Neural progenitor cell (in vitro differentiated cells): ENCODE results near the gene TSPAN19. TPM values are rescaled to one million over a fixed set of nuclear protein-coding genes. Genes with fewer than 3 reads are reported as not detected.

Experiments
- DNase-seq: peaks from one replicate; pipeline ENCODE4 v3.0.0-alpha.2; 2016; ENCODE audit warnings: low spot score
- H2AFZ ChIP-seq: fragments of 200-600 bp; sonication (generic); replicated peaks from 2 replicates; pipeline ENCODE4 v1.6.1; 2016; ENCODE audit warnings: antibody characterized with exemption
- H3F3A ChIP-seq: fragments of 200-600 bp; sonication (generic); 2 replicates; pipeline ENCODE4 v1.6.1; 2016; ENCODE audit warnings: antibody characterized with exemption, low read depth
- H3K27ac ChIP-seq: fragments of 200-600 bp; sonication (generic); 2 replicates; pipeline ENCODE4 v1.5.1; 2016; ENCODE audit warnings: mild to moderate bottlenecking
- H3K27me3 ChIP-seq: fragments of 200-600 bp; sonication (generic); 2 replicates; pipeline ENCODE4 v1.6.1; 2016; ENCODE audit warnings: mild to moderate bottlenecking, moderate library complexity
- H3K36me3 ChIP-seq: fragments of 200-600 bp; sonication (generic); 2 replicates; pipeline ENCODE4 v1.5.1; 2016
- H3K4me1 ChIP-seq: fragments of 200-600 bp; sonication (generic); 2 replicates; pipeline ENCODE4 v1.6.1; 2016; ENCODE audit warnings: mixed run types
- H3K4me2 ChIP-seq: fragments of 200-600 bp; sonication (generic); 2 replicates; pipeline ENCODE4 v1.6.1; 2016
- H3K4me3 ChIP-seq: fragments of 200-600 bp; sonication (generic); 2 replicates; pipeline ENCODE4 v1.5.1; 2016
- H3K79me2 ChIP-seq: fragments of 200-600 bp; sonication (generic); 2 replicates; pipeline ENCODE4 v1.6.1; 2016; ENCODE audit warnings: low read depth
- H3K9ac ChIP-seq: fragments of 200-600 bp; sonication (generic); 2 replicates; pipeline ENCODE4 v1.6.1; 2016
- H3K9me3 ChIP-seq: fragments of 200-600 bp; sonication (generic); 2 replicates; pipeline ENCODE4 v1.5.1; 2016; ENCODE audit warnings: low read depth
- H4K20me1 ChIP-seq: fragments of 200-600 bp; sonication (generic); 2 replicates; pipeline ENCODE4 v1.6.1; 2016; ENCODE audit warnings: low read depth
- H3K27ac Mint-ChIP-seq: 3 replicates; pipeline ENCODE4 v1.8.0; 2021; ENCODE audit warnings: mixed read lengths
- H3K27me3 Mint-ChIP-seq: 2 replicates; pipeline ENCODE4 v1.8.0; 2022; ENCODE audit warnings: low read depth, mild to moderate bottlenecking, inconsistent platforms, moderate library complexity, mixed read lengths; ENCODE audit not compliant: insufficient read depth
- H3K36me3 Mint-ChIP-seq: 3 replicates; pipeline ENCODE4 v1.8.0; 2021; ENCODE audit warnings: mixed read lengths
- H3K4me1 Mint-ChIP-seq: 3 replicates; pipeline ENCODE4 v1.8.0; 2021; ENCODE audit warnings: mixed read lengths
- H3K4me3 Mint-ChIP-seq: 3 replicates; pipeline ENCODE4 v1.8.0; 2021; ENCODE audit warnings: mild to moderate bottlenecking, moderate library complexity, mixed read lengths
- H3K9me3 Mint-ChIP-seq: 3 replicates; pipeline ENCODE4 v1.8.0; 2020; ENCODE audit warnings: mixed read lengths
- EZH2 ChIP-seq: fragments of 200-600 bp; sonication (generic); IDR thresholded peaks from 2 replicates; pipeline ENCODE4 v1.6.1; 2017; ENCODE audit warnings: antibody characterized with exemption, mild to moderate bottlenecking, moderate library complexity
- EZH2phosphoT487 ChIP-seq: fragments of 200-600 bp; sonication (generic); IDR thresholded peaks from 2 replicates; pipeline ENCODE4 v1.6.1; 2017; ENCODE audit warnings: antibody characterized with exemption
- total RNA-seq: library from RNA; depleted of rRNA; stranded (reverse); fragments of >200 nt; gene quantifications from 2 replicates; pipeline ENCODE4 v1.2.3, GENCODE V29; 2015; ENCODE audit warnings: low replicate concordance
- TF ChIP-seq, protein P1 (sequence below): fragments of 200-600 bp; sonication (generic); IDR thresholded peaks from 2 replicates; pipeline ENCODE4 v1.5.1; 2017; ENCODE audit warnings: antibody characterized with exemption, mild to moderate bottlenecking

Gene TSPAN19
- total RNA-seq, 1 donor from 2014 or later: 4.3 TPM

DNA sequence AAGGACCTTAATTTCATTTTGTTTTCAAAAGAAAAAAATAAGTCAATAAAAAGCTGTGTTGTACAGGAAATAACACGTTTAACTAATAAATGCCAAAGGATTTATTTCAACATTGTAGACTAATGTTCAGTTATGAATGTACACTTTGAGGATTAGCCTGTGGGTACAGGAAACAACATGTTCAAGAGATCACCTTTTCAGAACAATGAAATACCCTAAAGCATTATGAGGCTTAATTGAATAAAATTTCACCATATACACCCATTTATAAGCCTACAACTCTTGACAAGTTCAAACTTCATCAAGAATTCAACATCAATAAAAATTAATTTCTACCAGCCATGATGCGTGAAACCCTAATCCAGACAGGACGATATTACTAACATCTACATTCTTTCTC lies 66.9 kb downstream of the TSPAN19 start:
- Histone ChIP-seq H2AFZ (no peak overlapping the region), H3K9me3 (no peaks in the 10 kb centered on the region), H3K4me3 (no peak overlapping the region), H4K20me1 (no peaks in the 10 kb centered on the region), H3K4me2 (no peak overlapping the region), H3K9ac (no peak overlapping the region), H3K79me2 (no peaks in the 10 kb centered on the region), H3K27ac (no peak overlapping the region), H3K4me1 (peaks cover 25% of the 10 kb centered on the region), H3F3A (peaks cover 12% of the 10 kb centered on the region), H3K27me3 (no peaks in the 10 kb centered on the region), H3K36me3 (no peaks in the 10 kb centered on the region)
- peaks cover 27% of the 10 kb centered on the region for H3K4me1 Mint-ChIP-seq
- DNase-seq: no peak
- no peaks in the 10 kb centered on the region for H3K9me3 Mint-ChIP-seq
- TF ChIP-seq, protein P1, sequence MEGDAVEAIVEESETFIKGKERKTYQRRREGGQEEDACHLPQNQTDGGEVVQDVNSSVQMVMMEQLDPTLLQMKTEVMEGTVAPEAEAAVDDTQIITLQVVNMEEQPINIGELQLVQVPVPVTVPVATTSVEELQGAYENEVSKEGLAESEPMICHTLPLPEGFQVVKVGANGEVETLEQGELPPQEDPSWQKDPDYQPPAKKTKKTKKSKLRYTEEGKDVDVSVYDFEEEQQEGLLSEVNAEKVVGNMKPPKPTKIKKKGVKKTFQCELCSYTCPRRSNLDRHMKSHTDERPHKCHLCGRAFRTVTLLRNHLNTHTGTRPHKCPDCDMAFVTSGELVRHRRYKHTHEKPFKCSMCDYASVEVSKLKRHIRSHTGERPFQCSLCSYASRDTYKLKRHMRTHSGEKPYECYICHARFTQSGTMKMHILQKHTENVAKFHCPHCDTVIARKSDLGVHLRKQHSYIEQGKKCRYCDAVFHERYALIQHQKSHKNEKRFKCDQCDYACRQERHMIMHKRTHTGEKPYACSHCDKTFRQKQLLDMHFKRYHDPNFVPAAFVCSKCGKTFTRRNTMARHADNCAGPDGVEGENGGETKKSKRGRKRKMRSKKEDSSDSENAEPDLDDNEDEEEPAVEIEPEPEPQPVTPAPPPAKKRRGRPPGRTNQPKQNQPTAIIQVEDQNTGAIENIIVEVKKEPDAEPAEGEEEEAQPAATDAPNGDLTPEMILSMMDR: no peak
- TF ChIP-seq EZH2: no peak
- no peak for TF ChIP-seq EZH2phosphoT487
- H3K4me3 Mint-ChIP-seq: no peak overlapping the region
- H3K27ac Mint-ChIP-seq: no peak overlapping the region
- H3K36me3 Mint-ChIP-seq: no peaks in the 10 kb centered on the region
- H3K27me3 Mint-ChIP-seq: no peaks in the 10 kb centered on the region

Other genes with a start within 250 kb of the TSPAN19 start
- 15.1 and 25.4 TPM in 2 replicates for gene SLC6A15, start 123.5 kb downstream of the TSPAN19 start, total RNA-seq
- 4.7 and 25.5 TPM in 2 replicates for gene LRRIQ1, start 74 bp upstream of the TSPAN19 start, total RNA-seq
- 3.9 and 5.6 TPM in 2 replicates for gene ALX1, start 243.9 kb upstream of the TSPAN19 start, total RNA-seq